HG02870 (cell line): ENCODE results near the gene ZSWIM6.

Experiments
- ATAC-seq: cut with Tn5 transposase; IDR thresholded peaks from one replicate; pipeline ENCODE4 v1.9.1; 2021; ENCODE audit warnings: mild to moderate bottlenecking, moderate library complexity; ENCODE audit not compliant: unreplicated experiment

ZSWIM6 gene

DNA sequence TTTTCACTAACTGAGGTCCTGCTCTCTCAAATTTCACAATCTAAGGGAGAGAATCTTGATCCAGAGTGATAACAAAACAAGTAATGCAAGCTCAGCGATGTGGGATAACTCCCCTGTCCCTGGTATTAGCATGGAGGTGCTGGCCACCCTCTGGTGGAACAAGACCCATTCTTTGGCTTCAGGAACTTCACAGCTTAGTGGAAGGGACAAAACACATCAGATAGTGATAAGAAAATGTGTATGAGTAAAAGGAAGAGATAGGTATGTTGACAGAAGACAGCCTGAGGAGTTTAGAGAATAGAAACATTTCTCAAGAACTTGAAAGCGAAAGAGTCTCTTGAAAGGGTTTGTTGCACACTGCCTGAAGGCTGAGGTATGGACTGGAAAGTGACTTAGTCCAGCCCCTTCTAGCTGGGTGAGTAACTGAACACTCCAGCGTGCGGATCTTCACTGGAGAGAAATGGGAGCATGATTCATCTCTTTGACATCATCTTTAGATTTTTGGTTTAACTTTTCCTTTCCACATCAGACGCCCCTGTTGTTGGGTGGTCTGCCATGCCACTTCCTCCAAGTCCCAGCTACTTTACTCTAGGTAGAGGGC, 25.4 kb upstream of the ZSWIM6 start:
- ATAC-seq, result peak; percentile 97

DNA sequence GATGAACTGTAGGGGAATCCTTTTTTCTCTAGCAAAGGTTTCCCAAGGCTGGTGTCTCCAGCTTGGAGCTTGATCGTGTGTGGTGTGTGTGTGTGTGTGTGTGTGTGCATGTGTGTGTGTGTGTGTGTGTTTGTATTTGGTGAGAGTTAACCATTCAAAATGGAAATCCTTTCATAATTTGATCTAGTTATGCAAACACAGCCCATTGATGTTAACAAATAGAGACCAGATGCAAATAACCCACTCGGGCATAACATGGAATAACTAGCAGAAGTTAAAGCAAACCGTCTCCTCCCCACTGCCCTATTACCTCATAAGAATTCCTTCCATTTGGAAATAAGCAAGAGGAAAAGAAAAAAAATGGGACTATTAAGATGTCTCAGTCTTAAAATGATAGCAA, 24.9 kb upstream of the ZSWIM6 start:
- no peak for ATAC-seq

DNA sequence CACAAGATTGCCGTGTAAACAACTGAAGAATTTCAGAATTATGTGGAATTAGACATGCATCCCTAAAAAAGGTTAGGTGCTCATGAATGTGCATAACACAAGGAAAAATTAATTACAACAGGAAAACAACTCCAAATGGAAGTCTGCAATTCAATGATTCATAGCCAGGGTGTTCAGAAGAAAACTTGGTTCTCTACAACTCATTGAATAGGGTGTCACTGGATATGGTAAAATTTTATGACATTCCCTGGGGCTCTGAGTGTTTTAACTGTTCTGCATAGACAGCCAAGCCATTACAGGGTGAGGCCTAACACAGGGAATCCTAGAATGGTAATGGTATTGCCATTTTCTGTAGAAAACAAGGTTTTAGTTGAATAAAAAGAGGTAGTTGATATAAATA, 24.4 kb upstream of the ZSWIM6 start:
- no peak for ATAC-seq

DNA sequence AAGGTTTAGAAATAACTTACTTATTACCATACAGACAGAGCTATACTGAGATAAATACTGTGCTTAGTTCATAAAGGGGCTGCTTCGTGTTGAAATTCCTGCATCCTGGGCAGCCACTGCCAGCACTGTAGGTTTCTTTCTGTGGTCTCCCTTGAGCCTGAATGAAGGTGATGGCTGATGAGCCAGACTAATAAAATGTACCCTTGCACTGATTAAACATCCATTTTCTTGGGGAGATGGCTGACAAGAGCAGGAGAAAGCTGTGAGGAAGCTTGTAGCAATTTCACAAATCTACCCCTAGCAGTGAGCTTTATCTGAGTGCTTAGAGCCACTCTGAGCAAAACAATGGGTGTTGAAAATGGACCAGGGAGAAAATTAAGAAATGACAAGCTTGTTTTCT, 23.3 kb upstream of the ZSWIM6 start:
- ATAC-seq, result no peak

DNA sequence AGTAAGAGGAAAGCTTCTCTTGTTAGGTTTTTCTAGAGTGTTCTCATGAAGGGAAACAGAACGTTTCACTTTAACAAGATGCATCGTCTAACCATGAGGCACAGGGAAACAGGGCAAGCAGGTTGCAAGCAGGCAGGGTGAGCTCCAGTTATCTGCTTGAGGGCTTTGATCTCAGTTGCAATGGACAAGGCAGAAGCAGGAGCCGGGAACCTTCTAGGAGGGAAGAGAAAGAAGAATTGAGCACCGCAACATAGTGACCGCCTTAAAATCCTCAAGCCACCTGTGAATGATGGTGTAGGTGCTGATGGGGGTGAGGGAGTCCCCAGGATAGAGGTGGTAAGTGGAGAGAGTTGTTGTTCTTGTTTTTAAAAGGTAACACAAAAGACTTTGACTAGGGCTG, 22.9 kb upstream of the ZSWIM6 start:
- no peak for ATAC-seq

DNA sequence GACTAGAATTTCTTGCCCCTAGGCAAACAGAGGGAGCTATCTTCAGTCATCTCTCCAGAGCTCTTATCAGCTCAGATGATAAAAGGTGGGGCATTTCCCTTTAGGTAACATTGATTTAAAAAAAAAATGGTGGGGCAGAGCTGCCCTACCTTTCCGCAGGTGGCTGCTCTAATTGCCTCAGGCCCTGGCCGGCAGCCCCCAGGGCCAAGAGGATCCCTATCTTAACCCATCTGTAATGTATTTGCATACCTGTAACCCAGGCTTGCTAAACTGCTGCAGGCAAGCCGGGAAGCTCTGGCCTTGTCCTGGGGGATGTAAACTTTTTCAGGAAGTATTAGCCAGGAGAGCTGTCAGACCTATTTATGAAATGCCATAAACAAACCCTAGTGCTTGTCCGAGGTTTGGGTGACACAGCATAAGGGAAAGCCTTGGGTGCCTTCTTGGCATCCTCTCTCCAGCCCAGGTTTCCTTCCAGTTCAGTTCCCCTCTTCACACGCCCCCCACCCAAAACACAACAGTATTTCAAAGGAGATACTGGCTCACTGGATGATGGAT, 20.9 kb upstream of the ZSWIM6 start:
- no peak for ATAC-seq

DNA sequence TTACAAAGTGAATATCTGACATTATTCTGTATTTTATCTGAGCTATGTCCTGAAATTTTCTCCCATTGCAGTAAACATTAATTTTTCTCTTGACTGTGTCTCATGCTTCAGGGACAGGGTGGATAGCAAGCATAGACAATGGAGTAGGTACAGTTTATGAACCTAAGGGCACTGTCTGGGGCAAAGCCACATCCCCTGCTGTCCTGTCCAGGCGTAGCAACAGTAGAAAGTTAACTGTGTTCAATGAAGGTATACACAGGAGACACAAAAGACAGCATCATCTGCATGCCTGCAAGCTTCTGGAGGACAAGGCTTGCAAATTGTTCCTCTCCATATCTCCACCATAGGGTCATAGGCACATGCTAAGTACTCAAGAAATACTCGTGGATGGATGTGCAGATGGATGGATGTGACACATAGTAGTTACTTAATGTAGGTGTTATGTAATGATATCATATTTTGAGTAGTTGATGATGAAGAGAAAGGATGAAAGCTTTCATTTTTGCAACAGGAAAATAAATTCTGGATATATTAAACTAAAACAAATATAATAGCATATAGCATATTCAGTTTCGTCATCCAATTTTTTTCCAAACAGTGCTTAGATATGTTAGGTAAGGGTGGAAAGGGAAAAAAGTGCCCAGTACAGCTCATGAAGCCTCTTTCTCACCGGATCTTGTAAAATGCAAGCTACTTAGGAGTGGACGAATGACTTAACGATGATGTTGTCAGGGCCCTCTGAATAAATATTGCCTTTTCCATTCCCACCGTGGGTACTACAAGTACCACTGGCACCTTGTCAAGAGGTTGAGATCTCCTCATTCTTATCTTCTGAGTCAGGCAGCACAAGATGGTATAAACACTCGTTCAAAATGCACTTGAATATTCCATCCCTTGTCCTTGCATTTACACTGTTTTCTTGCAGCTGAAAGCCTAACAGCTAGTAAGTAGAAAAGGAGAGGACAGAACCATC, 19.9 kb upstream of the ZSWIM6 start:
- no peak for ATAC-seq

DNA sequence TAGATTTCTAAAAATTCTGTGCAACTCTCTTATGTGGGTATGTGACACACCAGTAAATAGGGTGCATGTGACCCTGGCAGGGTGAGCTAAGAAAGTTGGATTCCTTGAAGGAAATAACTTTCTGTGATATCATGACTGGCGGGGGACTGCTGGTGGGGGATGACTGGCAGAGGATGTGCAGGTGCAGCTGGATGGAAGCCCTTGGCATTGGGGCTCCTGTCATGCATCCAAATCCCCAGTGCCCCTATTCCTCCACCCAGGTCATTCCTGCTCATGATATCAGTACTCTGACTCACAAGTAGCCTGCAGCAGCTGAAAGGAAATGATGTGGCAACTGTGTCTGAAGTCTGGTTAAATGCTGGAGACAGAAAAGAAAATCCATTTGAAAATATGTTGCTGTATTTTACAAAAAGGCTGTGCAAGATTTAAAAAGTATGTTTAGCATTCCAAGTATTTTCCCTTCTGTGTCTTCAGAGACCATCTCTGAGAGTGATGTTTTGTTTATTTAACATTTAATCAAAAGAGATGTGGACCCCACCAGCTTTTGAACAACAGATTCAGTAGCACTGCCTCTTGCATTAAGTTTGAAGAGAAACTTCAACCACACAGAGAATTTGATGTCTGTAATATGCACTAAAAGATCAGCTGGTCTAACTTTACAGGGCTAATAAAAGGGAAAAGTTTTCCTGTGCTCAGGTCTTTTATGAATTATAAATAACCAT, 17.9 kb upstream of the ZSWIM6 start:
- no peak for ATAC-seq

DNA sequence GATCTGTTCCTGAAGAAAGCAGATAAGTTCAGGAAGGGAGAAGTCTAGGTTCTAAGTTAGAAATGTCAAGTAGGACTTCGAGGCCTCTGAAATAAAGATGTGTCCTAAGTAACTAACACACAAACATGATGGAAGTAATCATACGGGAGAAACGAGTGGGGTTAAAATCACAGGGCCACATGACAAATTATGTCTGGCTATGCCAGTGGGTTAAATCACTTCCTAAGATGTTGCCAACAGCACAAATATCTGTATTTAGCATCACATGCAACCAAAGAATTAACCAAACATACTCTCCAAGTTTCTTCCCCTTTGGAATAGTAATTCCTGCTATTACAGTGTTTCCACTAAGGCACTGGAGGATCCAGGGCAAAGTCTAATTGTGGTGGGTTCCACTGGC, 13.7 kb upstream of the ZSWIM6 start:
- ATAC-seq, result no peak

DNA sequence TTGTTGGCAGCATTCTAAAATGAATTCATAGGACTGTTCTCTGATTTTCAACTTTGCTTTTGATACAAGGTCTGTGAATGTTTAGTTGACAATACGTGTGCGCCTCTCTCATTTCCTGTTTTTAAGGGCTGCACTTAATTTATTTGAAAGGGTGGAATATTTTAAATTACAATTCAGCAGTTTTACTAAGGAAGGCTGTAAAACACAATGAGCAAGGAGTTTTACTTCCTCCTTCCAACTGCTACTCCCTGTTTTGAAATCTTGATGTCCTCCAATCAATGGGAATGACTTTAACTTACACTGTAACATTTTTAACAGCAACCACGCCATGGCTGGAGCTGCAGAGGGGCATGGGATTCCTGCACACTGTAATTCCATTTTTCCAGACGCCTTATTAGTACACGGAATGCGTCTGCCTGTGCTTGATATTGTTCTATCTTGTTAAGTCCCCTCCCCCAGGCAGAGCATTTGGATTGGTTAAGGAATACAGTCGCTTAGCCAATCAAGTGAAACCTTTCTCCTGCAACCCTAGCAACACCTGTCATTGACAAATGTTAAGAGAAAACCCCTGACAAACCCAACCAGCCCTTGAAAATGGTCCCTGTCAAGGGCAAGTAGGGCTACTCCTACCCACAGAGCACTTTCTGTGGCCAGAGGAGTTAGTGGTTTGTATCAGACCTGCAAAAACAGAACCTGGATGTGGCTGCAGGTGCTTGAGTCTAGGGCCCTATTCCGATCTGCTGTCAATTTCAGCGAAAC, 12.5 kb upstream of the ZSWIM6 start:
- ATAC-seq, result peak; percentile 99

DNA sequence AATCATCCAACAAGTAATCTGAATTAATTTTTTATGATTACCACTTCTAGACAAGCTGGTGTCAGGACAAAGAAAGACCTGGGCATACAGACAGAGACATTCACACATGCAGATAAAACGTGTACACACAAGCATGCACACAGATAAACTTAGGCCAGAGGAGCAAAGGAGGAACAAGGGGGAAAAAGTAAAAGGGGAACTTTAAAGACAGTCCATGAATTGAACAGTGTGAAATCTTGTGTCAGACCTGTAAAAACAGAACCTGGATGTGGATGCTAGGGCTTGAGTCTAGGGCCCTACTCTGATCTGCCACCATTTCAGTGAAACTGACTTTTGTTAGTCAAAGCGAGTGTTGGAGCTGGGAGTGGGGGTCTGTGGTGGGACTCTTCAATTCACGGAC, 11.2 kb upstream of the ZSWIM6 start:
- no peak for ATAC-seq

DNA sequence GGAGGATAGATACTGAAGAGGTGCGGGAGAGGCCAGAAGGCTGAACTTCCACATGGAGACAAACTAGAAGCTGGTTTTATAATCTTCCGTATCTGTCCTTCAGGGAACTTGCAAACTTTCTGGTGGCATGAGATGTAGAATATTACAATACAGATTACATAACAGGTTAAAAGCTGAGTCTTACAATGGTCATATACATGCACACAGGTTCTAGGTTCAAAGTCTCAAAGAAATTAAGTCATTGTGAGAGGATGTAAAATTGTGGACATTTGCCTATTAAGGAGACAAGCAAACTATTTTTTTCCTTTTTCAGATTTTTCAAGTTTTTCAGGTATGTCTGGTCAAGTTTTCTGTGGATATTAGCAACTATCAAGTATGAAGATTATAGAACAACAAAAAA, 10.4 kb upstream of the ZSWIM6 start:
- ATAC-seq, result no peak

DNA sequence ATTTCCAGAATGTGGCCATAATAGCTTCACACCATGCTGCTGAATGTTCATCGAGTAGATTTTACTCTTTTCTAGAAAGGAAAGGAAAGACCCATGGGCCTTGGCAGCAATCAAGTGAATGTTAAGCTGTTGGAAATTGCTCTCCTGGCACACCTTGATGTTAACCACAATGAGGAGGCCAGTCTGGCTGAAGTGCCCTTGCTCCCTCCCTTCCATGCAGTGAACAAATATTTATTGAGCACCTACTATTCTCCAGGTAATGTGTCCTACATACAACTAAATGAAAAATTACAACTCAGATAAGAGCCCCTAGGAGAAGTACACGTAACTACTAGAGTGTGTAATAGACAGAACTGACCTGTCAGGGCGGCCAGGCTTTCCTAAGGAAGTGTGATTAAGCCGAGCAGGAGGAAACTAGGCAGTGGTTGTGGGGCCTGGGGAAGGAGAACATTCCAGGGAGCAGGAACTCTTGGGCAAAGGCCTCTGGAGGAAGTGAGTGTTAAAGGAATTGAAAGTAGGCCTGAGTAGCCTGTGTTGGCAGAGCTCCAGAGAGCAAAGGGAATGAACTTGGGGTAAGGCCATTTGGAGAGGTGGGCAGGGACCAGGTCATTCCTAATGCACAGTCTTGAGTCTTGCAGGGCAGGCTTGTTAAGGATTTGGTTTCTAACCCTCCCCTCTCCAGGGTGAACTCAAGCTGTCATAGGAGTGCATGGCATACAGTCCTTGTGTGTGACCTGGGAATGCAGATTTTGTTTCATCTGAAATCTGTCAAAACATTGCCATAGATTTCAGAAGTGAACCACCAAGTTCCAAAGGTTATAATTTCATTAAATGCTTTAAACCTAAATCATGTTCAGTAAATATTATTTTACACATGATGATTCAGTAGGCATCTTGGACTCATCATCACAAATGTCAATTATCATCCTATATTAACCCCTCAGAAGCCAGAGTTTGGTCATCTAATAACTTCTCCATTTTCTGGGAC, 9.0 kb upstream of the ZSWIM6 start:
- no peak for ATAC-seq

DNA sequence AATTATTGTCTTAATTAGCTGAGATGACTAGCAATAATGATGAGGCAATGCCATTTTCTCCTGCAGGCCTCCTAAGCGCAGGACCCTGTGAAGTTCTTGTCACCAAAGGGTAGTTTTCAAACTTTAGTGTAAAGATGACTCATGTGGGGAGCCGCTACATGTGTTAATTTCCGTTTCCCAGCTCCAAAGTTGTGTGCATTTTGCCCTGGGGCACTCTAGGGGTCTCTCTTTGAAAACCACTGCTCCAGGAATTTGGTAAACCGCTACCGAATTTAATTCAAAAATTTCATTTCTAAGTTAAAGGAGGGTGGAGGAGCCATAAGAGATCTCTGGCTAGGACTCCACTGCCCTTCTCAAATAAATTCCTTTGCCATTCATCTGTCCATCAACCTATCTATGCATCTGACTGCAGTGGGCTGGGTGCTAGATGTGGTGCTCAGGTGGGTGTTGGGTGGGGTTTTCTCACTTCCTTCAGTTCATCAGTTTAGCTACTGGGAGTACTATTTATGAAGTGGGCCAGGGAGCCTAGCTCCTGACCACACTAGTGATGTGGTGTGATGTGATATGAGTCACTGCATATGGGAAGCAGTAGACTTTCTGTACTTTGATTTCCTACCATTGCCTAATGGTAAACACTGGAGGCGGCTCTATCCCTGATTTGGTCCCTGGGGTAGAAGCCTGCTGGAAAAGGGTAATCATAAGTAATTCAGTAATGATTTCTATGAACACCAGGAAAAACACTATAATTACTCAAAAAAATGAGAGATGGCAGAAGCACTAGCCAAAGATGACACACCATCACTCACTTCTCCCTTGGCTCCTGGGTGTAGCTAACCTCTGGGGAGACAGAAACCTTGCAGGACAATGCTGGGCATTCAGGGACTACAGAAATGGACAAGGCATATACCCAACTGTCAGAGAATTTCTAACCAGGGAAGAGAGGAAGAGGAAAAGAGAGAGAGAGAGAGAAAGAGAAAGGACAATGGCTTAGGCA, 4.0 kb upstream of the ZSWIM6 start:
- ATAC-seq, result peak; percentile 40

DNA sequence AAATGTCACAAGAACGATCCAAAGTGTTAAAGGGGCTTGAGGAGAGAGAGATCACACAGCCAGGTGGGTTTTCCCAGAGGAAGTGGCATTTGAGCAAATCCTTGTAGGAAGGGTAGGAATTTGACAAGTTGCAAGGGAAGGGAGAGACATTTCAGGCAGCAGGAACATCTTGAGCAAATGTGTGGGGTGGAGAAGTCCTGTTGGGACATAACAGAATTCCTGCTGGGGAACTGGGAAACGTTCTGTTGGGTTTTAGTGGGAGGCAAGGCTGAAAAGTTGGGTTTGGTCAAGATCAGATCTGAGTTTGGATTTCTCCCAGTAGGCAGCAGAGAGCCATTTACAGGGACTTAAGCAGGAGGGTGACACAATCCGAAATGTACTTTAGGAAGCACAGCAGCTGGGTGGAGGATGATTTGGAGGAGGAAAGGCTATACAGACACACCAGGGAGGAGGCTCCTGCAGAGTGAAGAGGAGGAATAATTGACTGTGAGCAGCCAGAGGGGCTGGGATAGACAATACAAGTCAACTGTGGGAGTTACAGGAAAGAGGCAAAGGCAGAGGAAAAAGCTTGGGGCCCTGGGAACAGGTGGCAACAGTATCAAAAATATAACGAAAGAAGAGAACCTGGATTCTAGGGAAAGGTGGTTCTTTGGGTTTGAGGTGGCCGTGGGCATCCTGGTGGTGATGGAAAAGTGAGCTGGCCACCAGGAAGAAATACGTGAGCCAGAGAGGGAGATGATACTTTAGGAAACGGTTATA, 3.1 kb upstream of the ZSWIM6 start:
- no peak for ATAC-seq

DNA sequence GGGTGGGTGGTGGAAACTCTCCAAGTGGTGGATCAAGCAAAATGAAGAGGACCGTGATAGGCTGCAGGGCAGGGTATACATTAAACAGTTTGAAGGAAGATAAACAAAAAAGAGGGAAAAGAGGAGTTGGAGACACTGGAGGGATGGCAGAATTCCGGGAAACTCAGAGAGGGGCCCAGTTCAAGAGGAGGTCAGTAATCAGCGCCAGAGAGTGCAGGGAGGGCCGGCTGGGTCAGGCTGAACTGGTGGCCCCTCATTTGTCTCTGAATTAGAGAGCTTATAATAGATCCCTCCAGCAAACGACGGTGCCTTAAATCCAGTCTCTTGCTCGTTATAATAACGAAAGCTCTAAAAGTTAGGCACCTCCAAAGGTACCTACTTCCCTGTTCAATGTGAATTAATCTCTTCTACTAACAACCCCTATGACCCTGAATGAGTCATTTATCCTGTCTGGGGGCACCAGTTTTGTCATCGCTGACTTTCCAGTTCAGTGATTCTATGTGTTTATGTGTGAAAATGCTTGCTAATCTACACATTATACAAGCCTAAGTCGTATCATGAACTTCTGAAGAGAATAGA, 2.4 kb upstream of the ZSWIM6 start:
- no peak for ATAC-seq

DNA sequence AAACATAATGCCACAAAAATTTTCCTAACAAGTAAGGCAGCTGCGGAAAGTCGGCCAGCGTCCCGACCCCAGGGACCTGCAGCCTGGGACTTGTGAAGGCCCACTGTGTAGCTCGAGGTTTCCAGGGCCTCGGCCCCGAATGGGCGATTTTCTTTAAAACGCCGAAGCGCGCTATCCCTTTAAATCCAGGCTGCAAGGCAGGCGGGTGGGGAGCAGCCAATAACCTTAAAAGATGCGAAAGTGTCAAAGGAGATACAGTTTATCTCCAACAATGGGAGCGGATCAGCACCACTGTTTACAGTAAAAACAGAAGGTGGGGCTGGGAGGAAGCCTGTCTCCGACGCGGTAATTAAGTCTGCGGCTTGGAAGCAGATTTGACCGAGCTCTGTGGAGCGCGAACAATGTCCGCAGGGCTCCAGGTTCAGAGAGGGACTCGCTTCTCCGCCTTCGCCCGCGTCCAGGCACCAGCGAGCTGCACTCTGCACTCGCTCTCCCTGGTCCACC, 1.7 kb upstream of the ZSWIM6 start:
- ATAC-seq, result no peak
